ENCODE results near the gene EPHB1.

The EPHB1 gene

GRCh38 chr3:135239615-135239884 lies 444.5 kb downstream of the EPHB1 start:
- TF ChIP-seq POLR2AphosphoS5 (IDR thresholded peaks at IDR 0.05; ENCODE audit: low read depth, low read length) = no peak
- no peak for TF ChIP-seq SIN3A (IDR thresholded peaks at IDR 0.05; ENCODE audit: borderline replicate concordance, insufficient read depth, low read length)
- no peak for TF ChIP-seq REST (IDR thresholded peaks at IDR 0.05; ENCODE audit: insufficient read depth in 1 of 2, low read depth in 2 of 2, low read length in 2 of 2)
- no peak for TF ChIP-seq FOXP2 (optimal IDR thresholded peaks at IDR 0.05; ENCODE audit: borderline replicate concordance, extremely low read depth, extremely low read length, insufficient read depth)
- TF ChIP-seq TAF1 (IDR thresholded peaks at IDR 0.05; ENCODE audit: borderline replicate concordance, insufficient read depth, low read length) = no peak

GRCh38 chr3:135240426-135240825 lies 445.4 kb downstream of the EPHB1 start:
- TF ChIP-seq REST (IDR thresholded peaks at IDR 0.05; ENCODE audit: insufficient read depth in 1 of 2, low read depth in 2 of 2, low read length in 2 of 2) (no peak), FOXP2 (optimal IDR thresholded peaks at IDR 0.05; ENCODE audit: borderline replicate concordance, extremely low read depth, extremely low read length, insufficient read depth) (no peak), SIN3A (IDR thresholded peaks at IDR 0.05; ENCODE audit: borderline replicate concordance, insufficient read depth, low read length) (no peak), POLR2AphosphoS5 (IDR thresholded peaks at IDR 0.05; ENCODE audit: low read depth, low read length) (no peak)

- no peak for TF ChIP-seq SIN3A (IDR thresholded peaks at IDR 0.05; ENCODE audit: borderline replicate concordance, insufficient read depth, low read length)
Measured at GRCh38 chr3:135242285-135242684, 447.2 kb downstream of the EPHB1 start.

GRCh38 chr3:135243616-135244015 lies 448.6 kb downstream of the EPHB1 start:
- TF ChIP-seq POLR2AphosphoS5 (IDR thresholded peaks at IDR 0.05; ENCODE audit: low read depth, low read length) (no peak), SIN3A (IDR thresholded peaks at IDR 0.05; ENCODE audit: borderline replicate concordance, insufficient read depth, low read length) (no peak)

GRCh38 chr3:135246027-135246426 lies 451.0 kb downstream of the EPHB1 start:
- no peak for TF ChIP-seq SIN3A (IDR thresholded peaks at IDR 0.05; ENCODE audit: borderline replicate concordance, insufficient read depth, low read length)
- no peak for TF ChIP-seq REST (IDR thresholded peaks at IDR 0.05; ENCODE audit: insufficient read depth in 1 of 2, low read depth in 2 of 2, low read length in 2 of 2)
- TF ChIP-seq TAF1 (IDR thresholded peaks at IDR 0.05; ENCODE audit: borderline replicate concordance, insufficient read depth, low read length) = no peak
- no peak for TF ChIP-seq POLR2AphosphoS5 (IDR thresholded peaks at IDR 0.05; ENCODE audit: low read depth, low read length)

GRCh38 chr3:135248213-135248612 lies 453.2 kb downstream of the EPHB1 start:
- TF ChIP-seq REST (IDR thresholded peaks at IDR 0.05; ENCODE audit: insufficient read depth in 1 of 2, low read depth in 2 of 2, low read length in 2 of 2) = no peak
- TF ChIP-seq FOXP2 (optimal IDR thresholded peaks at IDR 0.05; ENCODE audit: borderline replicate concordance, extremely low read depth, extremely low read length, insufficient read depth) = no peak
- no peak for TF ChIP-seq SIN3A (IDR thresholded peaks at IDR 0.05; ENCODE audit: borderline replicate concordance, insufficient read depth, low read length)
- no peak for TF ChIP-seq POLR2AphosphoS5 (IDR thresholded peaks at IDR 0.05; ENCODE audit: low read depth, low read length)
- TF ChIP-seq TAF1 (IDR thresholded peaks at IDR 0.05; ENCODE audit: borderline replicate concordance, insufficient read depth, low read length) = no peak

Data from PFSK-1 (cell line).